ENCODE data around the gene DUSP7. TPM values are rescaled to one million over a fixed set of nuclear protein-coding genes. Genes with fewer than 3 reads are reported as not detected.

DUSP7 gene
- total RNA-seq, 1 donor from 2014 or later = 9.5 TPM

DNA sequence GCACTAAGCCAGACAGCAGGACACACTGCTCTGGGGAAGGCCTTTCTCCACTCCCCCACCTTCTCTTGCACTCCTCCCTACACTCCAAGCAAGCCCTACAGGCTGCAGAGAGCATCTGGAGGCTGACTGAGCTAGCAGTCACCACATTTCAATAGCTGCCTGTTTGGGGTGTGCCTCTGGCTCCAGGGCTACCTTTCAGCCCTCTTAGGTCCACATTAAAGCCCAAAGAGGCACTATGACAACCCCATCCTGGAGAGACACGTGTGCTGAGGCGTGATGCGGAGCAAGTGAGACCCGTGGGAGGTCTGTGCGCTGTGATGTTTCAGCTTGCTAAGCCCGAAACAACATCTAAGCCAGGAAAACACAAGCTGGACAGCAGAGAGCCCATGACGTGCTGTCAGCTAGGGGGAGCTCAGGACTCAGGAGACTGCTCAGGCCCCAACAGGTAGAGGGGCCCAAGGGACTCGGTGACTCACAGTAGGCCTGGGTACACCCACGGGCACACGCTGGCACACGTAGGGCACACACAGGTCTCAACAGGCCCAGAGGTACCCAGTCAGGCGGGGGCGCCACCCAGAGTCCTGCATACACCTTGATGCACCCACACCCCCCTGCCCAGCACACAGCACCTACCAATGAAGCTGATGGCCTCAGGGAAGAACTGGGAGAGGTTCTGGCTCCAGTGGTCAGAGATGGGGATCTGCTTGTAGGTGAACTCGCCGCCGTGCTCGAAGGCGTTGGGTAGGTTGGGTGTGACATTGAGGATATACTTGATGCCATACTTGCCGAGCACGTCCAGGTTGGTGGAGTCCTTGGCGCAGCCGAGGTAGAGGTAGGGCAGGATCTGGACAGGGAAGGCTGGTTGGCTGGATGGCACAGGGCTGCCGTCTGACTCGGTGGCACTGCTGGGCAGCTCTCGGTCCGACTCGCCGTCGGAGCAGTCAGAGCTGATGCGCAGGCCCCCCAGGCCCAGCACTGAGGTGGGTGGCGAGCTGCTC lies 2.8 kb downstream of the DUSP7 start:
- Mint-ChIP-seq H3K27me3 (ENCODE audit: unreplicated experiment) (peaks cover 6% of the 10 kb centered on the region), H3K9me3 (ENCODE audit: unreplicated experiment) (peaks cover 9% of the 10 kb centered on the region), H3K27ac (ENCODE audit: unreplicated experiment) (peak overlapping the region; percentile 62), H3K4me1 (ENCODE audit: low read depth, unreplicated experiment) (peaks cover 15% of the 10 kb centered on the region), H3K36me3 (ENCODE audit: unreplicated experiment) (no peaks in the 10 kb centered on the region), H3K4me3 (ENCODE audit: unreplicated experiment) (peak overlapping the region; percentile 69)
- TF ChIP-seq, protein P1, sequence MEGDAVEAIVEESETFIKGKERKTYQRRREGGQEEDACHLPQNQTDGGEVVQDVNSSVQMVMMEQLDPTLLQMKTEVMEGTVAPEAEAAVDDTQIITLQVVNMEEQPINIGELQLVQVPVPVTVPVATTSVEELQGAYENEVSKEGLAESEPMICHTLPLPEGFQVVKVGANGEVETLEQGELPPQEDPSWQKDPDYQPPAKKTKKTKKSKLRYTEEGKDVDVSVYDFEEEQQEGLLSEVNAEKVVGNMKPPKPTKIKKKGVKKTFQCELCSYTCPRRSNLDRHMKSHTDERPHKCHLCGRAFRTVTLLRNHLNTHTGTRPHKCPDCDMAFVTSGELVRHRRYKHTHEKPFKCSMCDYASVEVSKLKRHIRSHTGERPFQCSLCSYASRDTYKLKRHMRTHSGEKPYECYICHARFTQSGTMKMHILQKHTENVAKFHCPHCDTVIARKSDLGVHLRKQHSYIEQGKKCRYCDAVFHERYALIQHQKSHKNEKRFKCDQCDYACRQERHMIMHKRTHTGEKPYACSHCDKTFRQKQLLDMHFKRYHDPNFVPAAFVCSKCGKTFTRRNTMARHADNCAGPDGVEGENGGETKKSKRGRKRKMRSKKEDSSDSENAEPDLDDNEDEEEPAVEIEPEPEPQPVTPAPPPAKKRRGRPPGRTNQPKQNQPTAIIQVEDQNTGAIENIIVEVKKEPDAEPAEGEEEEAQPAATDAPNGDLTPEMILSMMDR (IDR thresholded peaks at IDR 0.05; ENCODE audit: partially characterized antibody, unreplicated experiment) = no peak
- no peak for DNase-seq

DNA sequence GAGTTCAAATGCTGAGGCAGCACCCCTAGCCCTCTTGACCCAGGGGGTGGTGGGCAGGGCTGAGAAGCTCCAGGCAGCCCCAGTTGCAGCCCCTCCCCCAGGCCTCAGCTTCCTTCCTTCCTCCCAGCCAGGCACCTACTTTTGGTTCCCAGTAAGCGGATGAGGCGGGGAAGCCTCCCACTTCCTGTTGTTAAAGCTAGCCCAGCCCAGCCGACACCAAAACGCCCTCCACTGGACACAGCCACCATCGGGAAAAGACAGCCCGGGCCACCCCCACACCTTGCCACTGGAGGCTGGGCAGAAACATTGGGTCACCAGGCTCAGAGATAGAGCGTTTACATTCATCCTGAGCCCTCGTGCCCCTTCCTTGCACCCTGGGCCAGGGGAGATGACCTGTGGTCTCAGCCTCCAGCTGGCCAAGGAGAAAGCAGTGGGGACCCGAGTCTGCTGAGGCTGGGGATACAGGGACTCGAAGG lies 3.5 kb downstream of the DUSP7 start:
- Mint-ChIP-seq H3K4me3 (ENCODE audit: unreplicated experiment) (no peak overlapping the region), H3K9me3 (ENCODE audit: unreplicated experiment) (peaks cover 9% of the 10 kb centered on the region), H3K36me3 (ENCODE audit: unreplicated experiment) (no peaks in the 10 kb centered on the region), H3K27me3 (ENCODE audit: unreplicated experiment) (peaks cover 6% of the 10 kb centered on the region), H3K4me1 (ENCODE audit: low read depth, unreplicated experiment) (peaks cover 8% of the 10 kb centered on the region), H3K27ac (ENCODE audit: unreplicated experiment) (no peak overlapping the region)
- DNase-seq = no peak
- TF ChIP-seq, protein P1 (IDR thresholded peaks at IDR 0.05; ENCODE audit: partially characterized antibody, unreplicated experiment) = no peak

DNA sequence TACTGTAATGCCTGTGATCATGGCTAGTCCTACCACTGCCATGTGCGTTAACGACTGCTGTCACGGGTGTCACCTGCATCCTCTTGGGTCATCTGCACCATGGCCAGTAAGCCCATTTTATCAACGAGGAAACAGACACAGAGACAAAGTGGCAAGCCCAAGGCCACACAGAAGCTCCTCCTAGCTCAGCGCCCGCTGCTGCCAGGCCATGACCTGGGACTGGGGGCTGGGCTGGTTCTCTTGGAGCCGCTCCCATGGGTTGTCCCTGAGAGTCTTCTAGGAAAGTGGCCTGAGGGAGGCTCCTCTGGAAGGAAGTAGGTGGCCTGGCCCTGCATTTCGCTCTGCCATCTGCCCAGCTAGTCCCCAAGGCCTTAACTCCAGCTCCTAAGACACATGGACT lies 4.9 kb downstream of the DUSP7 start:
- no peak for DNase-seq
- TF ChIP-seq, protein P1 (IDR thresholded peaks at IDR 0.05; ENCODE audit: partially characterized antibody, unreplicated experiment) = no peak
- Mint-ChIP-seq H3K4me3 (ENCODE audit: unreplicated experiment) (no peak overlapping the region), H3K9me3 (ENCODE audit: unreplicated experiment) (peaks cover 3% of the 10 kb centered on the region), H3K4me1 (ENCODE audit: low read depth, unreplicated experiment) (peaks cover 9% of the 10 kb centered on the region), H3K36me3 (ENCODE audit: unreplicated experiment) (no peaks in the 10 kb centered on the region), H3K27ac (ENCODE audit: unreplicated experiment) (no peak overlapping the region), H3K27me3 (ENCODE audit: unreplicated experiment) (peaks cover 4% of the 10 kb centered on the region)

DNA sequence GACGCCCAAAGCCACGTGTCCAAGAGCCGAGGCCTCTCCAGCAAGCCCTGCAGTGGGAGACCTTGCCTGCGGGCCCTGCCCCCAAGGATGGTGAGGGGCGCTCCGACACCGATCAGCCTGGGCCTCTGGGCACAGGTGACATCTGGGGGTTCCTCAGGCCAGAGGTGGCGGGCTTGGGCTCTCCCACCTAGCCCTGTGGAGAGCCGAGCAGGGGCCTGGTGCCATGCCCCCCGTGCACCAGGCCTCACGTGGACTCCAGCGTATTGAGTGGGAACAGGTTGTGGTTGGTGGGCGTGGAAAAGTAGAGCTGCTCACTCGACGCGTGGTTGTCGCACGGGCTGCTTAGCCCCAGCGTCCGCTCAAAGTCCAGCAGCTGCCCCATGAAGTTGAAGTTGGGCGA lies 5.8 kb downstream of the DUSP7 start:
- no peak overlapping the region for H3K27ac Mint-ChIP-seq (ENCODE audit: unreplicated experiment)
- H3K27me3 Mint-ChIP-seq (ENCODE audit: unreplicated experiment) = peaks cover 4% of the 10 kb centered on the region
- peaks cover 5% of the 10 kb centered on the region for H3K9me3 Mint-ChIP-seq (ENCODE audit: unreplicated experiment)
- no peaks in the 10 kb centered on the region for H3K36me3 Mint-ChIP-seq (ENCODE audit: unreplicated experiment)
- peaks cover 14% of the 10 kb centered on the region for H3K4me1 Mint-ChIP-seq (ENCODE audit: low read depth, unreplicated experiment)
- no peak for DNase-seq
- TF ChIP-seq, protein P1 (IDR thresholded peaks at IDR 0.05; ENCODE audit: partially characterized antibody, unreplicated experiment) = no peak
- no peak overlapping the region for H3K4me3 Mint-ChIP-seq (ENCODE audit: unreplicated experiment)

DNA sequence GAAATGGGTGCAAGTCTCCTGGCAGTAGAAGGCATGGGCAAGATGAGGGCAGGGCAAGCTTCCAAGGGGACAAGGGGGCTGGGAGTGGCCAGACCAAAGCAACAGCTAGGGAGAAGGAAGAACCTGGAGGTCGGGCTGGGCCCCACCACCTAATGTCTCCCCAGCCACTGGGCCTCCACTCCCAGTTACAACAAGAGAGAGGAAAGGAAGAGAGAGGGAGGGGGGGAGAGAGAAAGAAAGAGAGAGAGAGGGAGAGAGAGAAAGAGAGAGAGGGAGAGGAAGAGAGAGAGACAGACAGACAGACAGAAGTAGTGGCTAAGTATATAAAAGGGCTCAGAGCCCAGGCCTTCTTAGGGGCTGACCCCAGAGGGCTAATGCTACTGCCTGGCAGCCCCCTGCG lies 6.9 kb downstream of the DUSP7 start:
- TF ChIP-seq, protein P1 (IDR thresholded peaks at IDR 0.05; ENCODE audit: partially characterized antibody, unreplicated experiment) = no peak
- Mint-ChIP-seq H3K36me3 (ENCODE audit: unreplicated experiment) (no peaks in the 10 kb centered on the region), H3K9me3 (ENCODE audit: unreplicated experiment) (peaks cover 5% of the 10 kb centered on the region), H3K4me1 (ENCODE audit: low read depth, unreplicated experiment) (peaks cover 19% of the 10 kb centered on the region), H3K27ac (ENCODE audit: unreplicated experiment) (no peak overlapping the region), H3K4me3 (ENCODE audit: unreplicated experiment) (no peak overlapping the region), H3K27me3 (ENCODE audit: unreplicated experiment) (peaks cover 6% of the 10 kb centered on the region)
- no peak for DNase-seq
